GM12891 (cell line): ENCODE results near the gene ROR1.
"Not testable (repeated sequence)": the region's sequence is repeated elsewhere in the genome, so short reads cannot be mapped to it uniquely, and the experiment has no call there.

Experiments used
- DNase-seq: peaks from one replicate; pipeline ENCODE4 v3.0.0; 2011; ENCODE audit warnings: low spot score; ENCODE audit not compliant: insufficient read length
- FAIRE-seq: peaks from 2 replicates; lab custom pipeline; 2011; peaks lifted over from hg19 to GRCh38; lab: Jason Lieb, UNC
- PAX5 ChIP-seq: IDR thresholded peaks from 2 replicates; pipeline ENCODE4 v1.6.1; 2011; ENCODE audit warnings: low read length, moderate library complexity, mild to moderate bottlenecking; ENCODE audit not compliant: insufficient read depth, severe bottlenecking
- POLR2A ChIP-seq: IDR thresholded peaks from 2 replicates; pipeline ENCODE4 v1.6.1; 2011; ENCODE audit warnings: low read depth, low read length, control low read depth
- POLR2AphosphoS5 ChIP-seq: IDR thresholded peaks from 2 replicates; pipeline ENCODE4 v1.6.1; 2011; ENCODE audit warnings: low read depth, low read length, control low read depth
- POU2F2 ChIP-seq: IDR thresholded peaks from 2 replicates; pipeline ENCODE4 v1.6.1; 2011; ENCODE audit warnings: low read depth, mild to moderate bottlenecking, control low read depth, low read length, moderate library complexity
- SPI1 ChIP-seq: IDR thresholded peaks from 2 replicates; pipeline ENCODE4 v1.6.1; 2011; ENCODE audit warnings: low read depth, low read length, control low read depth
- TAF1 ChIP-seq: IDR thresholded peaks from 2 replicates; pipeline ENCODE4 v1.6.1; 2011; ENCODE audit warnings: low read depth, low read length, control low read depth

Gene ROR1

DNA sequence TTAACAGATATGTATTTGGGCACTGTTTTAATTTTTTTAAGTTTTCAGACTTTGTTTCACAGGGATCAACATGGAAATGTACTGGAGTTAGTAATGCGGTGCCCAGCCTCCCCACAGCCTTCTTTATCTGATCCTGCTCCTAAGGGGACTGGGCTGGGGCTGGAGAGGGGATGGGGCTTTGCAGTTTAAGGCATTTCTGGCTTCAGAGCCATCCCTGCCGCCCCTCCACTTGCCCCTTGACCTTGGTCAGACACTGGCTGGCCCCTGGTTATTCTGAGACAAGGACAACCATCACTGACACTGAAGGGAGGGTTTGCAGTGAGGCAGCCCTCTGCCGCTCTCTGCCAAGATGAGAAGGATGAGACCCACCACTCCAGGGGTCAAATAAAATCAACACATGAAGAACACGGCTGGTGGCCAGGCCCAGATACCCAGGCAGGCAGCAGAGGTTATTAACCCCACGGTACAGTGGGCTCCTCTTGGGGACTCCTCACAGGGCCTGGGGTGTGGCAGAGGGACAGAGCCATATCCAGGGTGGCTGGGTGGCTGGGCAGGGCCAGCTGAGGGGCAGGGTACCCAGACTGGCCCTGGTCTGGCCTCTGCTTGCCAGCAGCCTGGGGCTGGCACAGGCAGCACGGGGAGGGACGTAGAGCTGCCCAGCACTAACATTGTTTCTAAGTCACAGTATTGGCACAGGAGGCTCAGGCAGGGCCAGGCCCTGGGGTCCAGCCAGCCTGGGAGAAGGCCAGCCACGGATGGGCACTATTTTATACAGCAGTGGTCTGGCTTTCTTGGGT, 422.5 kb downstream of the ROR1 start:
- no peak for DNase-seq
- TF ChIP-seq POLR2A (no peak), SPI1 (no peak), POU2F2 (no peak), PAX5 (no peak), TAF1 (no peak), POLR2AphosphoS5 (no peak)
- FAIRE-seq, result no peak

DNA sequence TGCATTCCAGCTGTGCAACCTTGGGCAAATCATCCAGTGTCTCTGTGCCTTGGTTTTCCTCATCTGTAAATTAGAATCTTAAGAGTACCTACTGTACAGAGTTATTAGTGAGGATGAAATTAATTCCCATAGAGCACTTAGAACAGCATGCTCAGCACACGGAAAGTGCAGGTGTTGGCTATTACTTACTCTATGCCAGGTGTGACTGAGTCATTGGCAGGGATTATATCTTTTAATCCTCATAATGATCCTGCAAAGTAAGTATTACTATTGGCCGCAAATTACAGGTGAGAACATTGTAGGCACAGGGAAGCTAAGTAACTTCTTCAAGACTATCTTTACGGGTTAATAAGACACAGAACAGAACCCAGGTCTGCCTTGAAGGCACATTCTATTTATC, 423.3 kb downstream of the ROR1 start:
- DNase-seq (no peak), FAIRE-seq (no peak)
- TF ChIP-seq POU2F2, result no peak
- no peak for TF ChIP-seq POLR2A
- no peak for TF ChIP-seq PAX5
- no peak for TF ChIP-seq SPI1
- no peak for TF ChIP-seq POLR2AphosphoS5
- TF ChIP-seq TAF1, result no peak

DNA sequence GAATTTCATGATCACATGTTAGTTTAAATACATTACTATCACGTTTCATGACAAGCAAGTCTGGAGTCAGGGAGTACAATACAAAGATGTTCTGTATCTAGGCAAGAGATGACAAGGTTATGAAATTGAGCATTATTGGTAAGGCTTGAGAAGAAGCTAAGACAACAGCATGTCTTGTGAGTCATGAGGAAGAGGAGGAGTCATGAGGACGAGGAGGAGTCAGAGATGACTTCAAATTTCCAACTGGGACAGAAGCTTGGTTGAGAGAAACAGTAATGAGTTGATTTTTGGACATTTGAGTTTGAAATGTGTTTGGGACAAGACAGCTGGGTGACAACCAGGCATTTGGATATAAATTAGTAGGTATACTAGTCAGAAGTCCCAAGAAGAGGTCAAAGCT, 425.3 kb downstream of the ROR1 start:
- no peak for FAIRE-seq
- no peak for DNase-seq

DNA sequence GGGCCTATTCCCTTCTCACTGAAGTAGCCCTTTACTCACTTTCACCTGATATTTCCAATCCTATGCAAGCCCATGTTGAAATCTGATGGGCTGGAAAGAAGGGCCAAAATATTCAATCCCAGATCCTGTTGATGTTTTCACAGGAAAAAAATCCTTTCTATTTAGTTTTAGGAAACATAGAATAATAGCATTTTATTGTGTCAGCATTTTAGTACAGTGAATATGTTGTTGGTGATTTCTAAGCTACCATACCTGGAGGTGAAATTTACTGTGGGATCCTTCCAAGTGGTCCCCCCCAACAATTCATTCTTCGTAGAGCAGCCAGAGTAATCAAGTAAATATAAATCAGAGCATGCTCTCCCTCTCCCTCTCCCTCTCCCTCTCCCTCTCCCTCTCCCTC, 426.2 kb downstream of the ROR1 start:
- DNase-seq (no peak), FAIRE-seq (no peak)
- TF ChIP-seq SPI1 (no peak), POLR2AphosphoS5 (no peak), POLR2A (no peak), POU2F2 (no peak)

More for the DNA sequence above, 425.3 kb downstream of the ROR1 start:
- TF ChIP-seq SPI1 (no peak), POLR2A (no peak)

DNA sequence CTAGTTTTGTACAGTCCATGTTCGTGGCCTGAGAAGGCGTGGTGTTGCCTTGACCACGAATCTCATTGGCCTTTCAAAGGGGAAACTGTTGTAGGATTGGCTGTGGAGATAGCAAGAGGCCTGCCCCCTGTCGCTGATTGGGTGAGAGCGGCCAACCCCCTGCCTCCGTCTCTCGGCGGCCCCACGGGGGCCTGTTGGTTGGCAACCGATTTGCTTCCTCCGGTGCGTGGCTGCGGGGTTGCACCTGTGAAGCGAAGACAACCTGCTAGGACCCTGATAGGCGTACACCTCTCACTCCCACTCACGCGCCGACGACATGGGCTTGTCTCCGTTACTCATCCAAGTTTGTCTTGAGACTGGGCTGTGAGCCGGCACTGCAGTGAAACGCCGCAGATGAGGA, 429.6 kb downstream of the ROR1 start, which contains the start of gene UBE2U:
Gene UBE2U, plus strand, starts transcription at position 204 of the 400 bp plus-strand sequence. CDS start 428 bp downstream, outside the sequence.
- no peak for FAIRE-seq
- no peak for DNase-seq
- TF ChIP-seq TAF1, result no peak
- TF ChIP-seq POLR2A, result no peak
- TF ChIP-seq POU2F2, result no peak
- no peak for TF ChIP-seq POLR2AphosphoS5

DNA sequence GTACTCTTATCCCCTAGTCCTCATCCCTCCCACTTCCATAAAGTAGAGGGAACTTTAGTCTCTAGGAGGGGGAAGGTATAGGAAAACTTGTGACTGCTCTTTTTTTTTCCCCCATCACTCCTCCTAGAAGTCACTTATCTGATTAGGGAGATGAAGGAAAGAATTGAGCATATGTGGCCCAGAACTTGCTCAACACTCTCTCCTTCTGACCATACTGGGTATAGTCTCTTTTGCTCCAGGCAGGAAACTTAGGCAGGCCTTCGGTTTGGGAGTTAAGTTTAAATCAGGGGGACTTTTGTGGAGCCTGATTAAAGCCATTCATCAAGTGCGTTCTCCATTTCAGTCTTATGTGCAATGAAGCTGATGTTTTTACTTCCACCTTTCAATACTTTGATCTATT, 435.4 kb downstream of the ROR1 start:
- DNase-seq (no peak), FAIRE-seq (no peak)
- no peak for TF ChIP-seq POU2F2
- no peak for TF ChIP-seq TAF1
- TF ChIP-seq PAX5, result no peak
- TF ChIP-seq POLR2A, result no peak
- TF ChIP-seq SPI1, result no peak
- no peak for TF ChIP-seq POLR2AphosphoS5

DNA sequence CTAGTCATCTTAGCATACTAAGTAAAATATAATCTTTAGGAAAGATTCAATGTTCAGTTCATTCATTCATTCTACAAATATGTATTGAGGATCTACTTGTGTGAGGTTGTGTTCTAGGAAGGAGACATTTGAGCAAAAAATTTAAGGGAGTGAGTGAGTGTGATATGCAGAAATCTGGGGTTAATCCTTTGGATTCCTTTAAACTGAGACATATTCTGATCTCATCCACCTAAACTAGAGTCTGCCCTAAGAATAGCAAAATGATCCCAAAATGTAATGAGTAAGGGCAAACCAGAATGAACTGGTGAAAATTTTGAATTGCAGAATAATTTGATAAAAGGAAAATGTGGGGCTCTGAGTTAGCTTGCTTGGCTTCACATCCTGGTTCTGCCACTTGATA, 438.2 kb downstream of the ROR1 start:
- no peak for TF ChIP-seq POU2F2
- TF ChIP-seq POLR2AphosphoS5, result no peak
- TF ChIP-seq SPI1, result no peak
- no peak for TF ChIP-seq TAF1
- no peak for TF ChIP-seq POLR2A
- TF ChIP-seq PAX5, result no peak
- DNase-seq (no peak), FAIRE-seq (no peak)

DNA sequence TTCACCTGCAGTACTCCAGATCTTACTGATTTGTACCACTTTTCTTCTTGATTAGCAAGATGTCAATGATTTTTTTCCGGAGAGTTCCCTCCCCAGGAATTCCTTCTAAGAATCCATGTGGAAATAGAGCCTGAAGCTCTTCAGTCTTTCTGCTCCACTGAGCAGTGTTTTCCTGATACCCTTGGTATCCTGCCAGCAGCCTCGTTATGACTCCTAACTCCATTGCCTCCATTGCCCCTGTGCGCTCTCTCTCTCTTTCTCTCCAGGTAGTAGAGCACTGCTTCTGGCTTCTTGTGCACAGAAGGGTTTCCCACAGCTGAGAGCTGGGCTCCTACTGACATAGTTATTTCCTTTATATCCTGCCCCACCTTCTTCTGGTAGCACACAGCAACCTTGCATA, 441.8 kb downstream of the ROR1 start:
- no peak for FAIRE-seq
- TF ChIP-seq POU2F2 (no peak), TAF1 (no peak), POLR2A (no peak), POLR2AphosphoS5 (no peak), PAX5 (no peak), SPI1 (no peak)
- DNase-seq, result no peak

DNA sequence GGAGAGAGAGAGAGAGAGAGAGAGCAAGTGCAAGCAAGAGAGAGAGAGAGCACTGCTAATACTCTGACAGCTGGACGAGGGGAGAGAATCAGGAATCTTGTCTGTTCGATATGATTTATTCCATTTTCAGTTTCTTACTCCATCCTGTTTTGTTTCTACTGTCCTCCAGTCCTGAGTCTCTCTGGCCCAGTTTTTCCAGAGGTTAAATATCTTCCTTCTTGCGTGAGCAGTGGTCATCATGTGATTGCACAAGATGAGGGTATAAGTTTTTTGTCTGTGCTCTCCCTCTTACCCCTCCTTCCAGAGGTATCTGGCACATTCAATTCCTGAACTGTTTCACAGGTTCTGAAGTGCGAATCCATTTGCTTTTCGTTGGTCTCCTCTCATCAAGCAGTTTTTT, 446.4 kb downstream of the ROR1 start:
- FAIRE-seq, result no peak
- TF ChIP-seq PAX5, result no peak
- TF ChIP-seq POLR2A, result no peak
- no peak for TF ChIP-seq POU2F2
- no peak for TF ChIP-seq POLR2AphosphoS5
- TF ChIP-seq SPI1, result no peak
- TF ChIP-seq TAF1, result no peak
- no peak for DNase-seq

DNA sequence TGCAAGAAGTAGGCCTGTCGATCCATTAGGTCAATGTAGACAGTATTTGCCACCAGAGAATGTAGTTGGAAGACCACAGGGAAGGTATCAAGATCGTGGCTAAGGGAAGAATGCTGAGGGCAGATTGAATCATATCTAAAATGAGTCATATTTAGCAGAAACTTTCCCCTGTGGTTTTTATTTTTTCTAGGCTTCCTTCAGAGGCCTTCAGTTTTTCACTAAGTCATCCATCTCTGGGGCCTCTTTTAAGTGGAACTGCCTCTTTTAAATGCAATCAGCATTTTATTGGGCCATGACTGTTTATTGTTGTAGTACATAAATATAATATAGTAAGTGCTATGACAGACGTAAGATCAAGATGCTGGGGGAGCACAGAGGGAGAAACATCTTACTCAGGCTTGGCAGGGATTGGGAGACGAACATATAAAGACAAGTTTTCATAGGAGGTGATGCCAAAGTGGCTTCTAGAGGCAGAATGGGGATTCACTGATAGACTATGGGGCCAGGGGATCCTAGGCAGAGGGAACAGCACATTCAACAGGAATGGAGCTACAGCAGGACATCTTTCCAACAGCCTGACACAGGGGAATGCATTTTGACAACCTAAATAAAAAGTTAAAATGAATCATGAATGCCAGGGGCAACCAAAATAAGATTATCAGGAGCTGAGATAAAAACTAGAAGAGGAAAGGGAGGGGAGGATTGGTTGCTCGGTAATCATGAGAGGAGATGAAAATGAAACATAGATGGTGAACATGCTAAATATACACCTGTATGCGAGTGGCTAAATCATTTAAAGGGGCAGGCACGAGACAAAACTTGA, 449.7 kb downstream of the ROR1 start:
- FAIRE-seq, result no peak
- DNase-seq, result no peak
- TF ChIP-seq SPI1 (no peak), POLR2AphosphoS5 (no peak), POLR2A (no peak), PAX5 (no peak), POU2F2 (no peak), TAF1 (no peak)

DNA sequence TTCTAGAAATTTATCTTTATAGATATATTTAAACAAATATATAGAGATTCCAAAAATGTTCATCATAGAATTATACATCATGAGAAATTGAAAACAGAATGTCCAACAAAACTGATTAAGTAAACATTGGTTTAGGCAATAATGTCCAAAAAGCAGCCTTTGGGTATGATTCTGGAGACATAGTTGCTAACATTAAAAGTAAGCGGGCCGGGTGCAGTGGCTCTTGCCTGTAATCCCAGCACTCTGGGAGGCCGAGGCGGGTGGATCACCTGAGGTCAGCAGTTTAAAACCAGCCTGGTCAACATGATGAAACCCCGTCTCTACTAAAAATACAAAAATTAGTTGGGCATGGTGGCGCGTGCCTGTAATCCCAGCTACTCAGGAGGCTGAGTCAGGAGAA, 450.4 kb downstream of the ROR1 start:
- not testable (repeated sequence) for FAIRE-seq, DNase-seq
